Left lung (tissue), 10 donors: ENCODE measurements around the gene CENPF. TPM values are rescaled to one million over a fixed set of nuclear protein-coding genes. Genes with fewer than 3 reads are reported as not detected.
A peak's percentile ranks its signal among the peaks of the same experiment; 100 is the strongest.

Experiments used
- ATAC-seq: fragments of 200-7000 bp; cut with Tn5 transposase; one replicate; pipeline ENCODE4 v1.9.1; 2020; ENCODE audit warnings: moderate library complexity
- DNase-seq, 4 donors: peaks; one replicate each; pipeline ENCODE4 v3.0.0-alpha.2; 2013 to 2020
- H3K27ac ChIP-seq, 2 donors: fragments of 200-600 bp; sonication (generic) in 1 of 2; one replicate each; pipeline versions ENCODE4 v1.5.0 to v1.8.0; 2020 to 2021
- H3K27me3 ChIP-seq, 2 donors: fragments of 200-600 bp; sonication (generic) in 1 of 2; one replicate each; pipeline versions ENCODE4 v1.5.0 to v1.8.0; 2020 to 2021
- H3K36me3 ChIP-seq, 2 donors: fragments of 200-600 bp; sonication (generic) in 1 of 2; one replicate each; pipeline versions ENCODE4 v1.5.0 to v1.8.0; 2020 to 2021
- H3K4me1 ChIP-seq, 2 donors: fragments of 200-600 bp; one replicate each; pipeline ENCODE4 v1.8.0; 2021
- H3K4me3 ChIP-seq, 2 donors: fragments of 200-600 bp; sonication (generic) in 1 of 2; one replicate each; pipeline versions ENCODE4 v1.5.0 to v1.8.0; 2020 to 2021; ENCODE audit warnings: mild to moderate bottlenecking in 1 of 2
- H3K9me3 ChIP-seq, 2 donors: fragments of 200-600 bp; sonication (generic) in 1 of 2; one replicate each; pipeline versions ENCODE4 v1.5.0 to v1.8.0; 2020 to 2021
- intact Hi-C, 2 donors: fragments of 100-400 bp; cut with DNase I; formaldehyde crosslinking; loops; one replicate each; pipeline versions ENCODE4 v1.11.2 to v1.14.2; 2022
- polyA plus RNA-seq, 6 donors: library from polyadenylated mRNA; unstranded; fragments of 120-200 nt; gene quantifications; one replicate each; pipeline ENCODE4 v1.2.1, GENCODE V29; 2013; ENCODE audit not compliant: insufficient read length in 6 of 6
- total RNA-seq, 2 donors: library from RNA; stranded (reverse); fragmentation: NEBNext Ultra II Directional; extraction: Animal tissue kit (Norgen Biotek cat#: 25700); gene quantifications; one replicate each; pipeline ENCODE4 v1.2.1, GENCODE V29; 2021
- TF ChIP-seq, protein P1 (sequence below), 2 donors: fragments of 200-600 bp; sonication (generic) in 1 of 2; IDR thresholded peaks; one replicate each; pipeline versions ENCODE4 v1.5.0 to v1.8.0; 2021; ENCODE audit warnings: antibody characterized with exemption in 2 of 2
- donor health status: DM: no; HTN: yes; CAD: no.
- donor health status: DM: no; HTN: no; CAD: no.

CENPF gene
- total and polyA plus RNA-seq, 8 donors, result 3.4 to 157 (median 60.6) TPM

- ATAC-seq, result no peak
- H3K36me3 ChIP-seq, result no peaks in the 10 kb centered on the region
- no peaks in the 10 kb centered on the region for H3K4me1 ChIP-seq
- TF ChIP-seq, protein P1, sequence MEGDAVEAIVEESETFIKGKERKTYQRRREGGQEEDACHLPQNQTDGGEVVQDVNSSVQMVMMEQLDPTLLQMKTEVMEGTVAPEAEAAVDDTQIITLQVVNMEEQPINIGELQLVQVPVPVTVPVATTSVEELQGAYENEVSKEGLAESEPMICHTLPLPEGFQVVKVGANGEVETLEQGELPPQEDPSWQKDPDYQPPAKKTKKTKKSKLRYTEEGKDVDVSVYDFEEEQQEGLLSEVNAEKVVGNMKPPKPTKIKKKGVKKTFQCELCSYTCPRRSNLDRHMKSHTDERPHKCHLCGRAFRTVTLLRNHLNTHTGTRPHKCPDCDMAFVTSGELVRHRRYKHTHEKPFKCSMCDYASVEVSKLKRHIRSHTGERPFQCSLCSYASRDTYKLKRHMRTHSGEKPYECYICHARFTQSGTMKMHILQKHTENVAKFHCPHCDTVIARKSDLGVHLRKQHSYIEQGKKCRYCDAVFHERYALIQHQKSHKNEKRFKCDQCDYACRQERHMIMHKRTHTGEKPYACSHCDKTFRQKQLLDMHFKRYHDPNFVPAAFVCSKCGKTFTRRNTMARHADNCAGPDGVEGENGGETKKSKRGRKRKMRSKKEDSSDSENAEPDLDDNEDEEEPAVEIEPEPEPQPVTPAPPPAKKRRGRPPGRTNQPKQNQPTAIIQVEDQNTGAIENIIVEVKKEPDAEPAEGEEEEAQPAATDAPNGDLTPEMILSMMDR (IDR thresholded peaks at IDR 0.05), result no peak
- DNase-seq, result no peak
- H3K9me3 ChIP-seq, result no peaks in the 10 kb centered on the region
- H3K27me3 ChIP-seq, result no peaks in the 10 kb centered on the region
- no peak overlapping the region for H3K4me3 ChIP-seq
- H3K27ac ChIP-seq, result no peak overlapping the region
- intact Hi-C loops, result no loop called here
Measured at GRCh38 chr1:214566158-214567104, 36.6 kb upstream of the CENPF start.

- Histone ChIP-seq H3K36me3 (no peaks in the 10 kb centered on the region), H3K4me3 (no peak overlapping the region), H3K27me3 (no peaks in the 10 kb centered on the region), H3K27ac (no peak overlapping the region), H3K4me1 (no peaks in the 10 kb centered on the region), H3K9me3 (no peaks in the 10 kb centered on the region)
- intact Hi-C loops, result no loop called here
- DNase-seq (no peak), ATAC-seq (no peak)
- TF ChIP-seq, protein P1 (IDR thresholded peaks at IDR 0.05), result no peak
Measured at GRCh38 chr1:214567481-214567980, 35.5 kb upstream of the CENPF start.

DNA sequence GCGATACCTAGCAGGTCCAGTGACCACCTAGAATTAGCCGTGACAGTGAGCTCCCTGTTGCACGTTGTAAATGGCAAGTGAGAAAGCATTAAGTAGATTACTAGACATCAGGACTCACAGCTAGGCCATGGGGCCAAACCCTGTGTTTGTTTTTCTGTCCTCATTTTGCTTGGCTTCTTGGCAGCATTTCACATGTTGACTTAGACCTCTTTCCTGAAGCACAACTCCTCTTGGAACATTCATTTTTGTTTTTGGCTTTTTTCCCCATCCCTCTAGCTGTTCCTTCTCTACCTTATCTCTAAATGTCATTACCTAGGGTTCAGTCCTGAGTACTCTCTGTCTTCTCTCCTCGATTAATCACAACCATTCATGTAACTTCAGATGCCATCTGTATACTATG, 34.7 kb upstream of the CENPF start:
- Histone ChIP-seq H3K4me3 (no peak overlapping the region), H3K27ac (no peak overlapping the region), H3K27me3 (no peaks in the 10 kb centered on the region), H3K9me3 (no peaks in the 10 kb centered on the region), H3K36me3 (no peaks in the 10 kb centered on the region), H3K4me1 (no peaks in the 10 kb centered on the region)
- intact Hi-C loops, result no loop called here
- peak; percentile 65 for ATAC-seq
- TF ChIP-seq, protein P1 (IDR thresholded peaks at IDR 0.05), result no peak
- DNase-seq, result no peak

- intact Hi-C loops, result no loop called here
- Histone ChIP-seq H3K4me1 (no peaks in the 10 kb centered on the region), H3K4me3 (no peak overlapping the region), H3K36me3 (no peaks in the 10 kb centered on the region), H3K27me3 (no peaks in the 10 kb centered on the region), H3K27ac (no peak overlapping the region), H3K9me3 (no peaks in the 10 kb centered on the region)
- TF ChIP-seq, protein P1 (IDR thresholded peaks at IDR 0.05), result no peak
- DNase-seq (no peak), ATAC-seq (no peak)
Measured at GRCh38 chr1:214569357-214570004, 33.5 kb upstream of the CENPF start.

DNA sequence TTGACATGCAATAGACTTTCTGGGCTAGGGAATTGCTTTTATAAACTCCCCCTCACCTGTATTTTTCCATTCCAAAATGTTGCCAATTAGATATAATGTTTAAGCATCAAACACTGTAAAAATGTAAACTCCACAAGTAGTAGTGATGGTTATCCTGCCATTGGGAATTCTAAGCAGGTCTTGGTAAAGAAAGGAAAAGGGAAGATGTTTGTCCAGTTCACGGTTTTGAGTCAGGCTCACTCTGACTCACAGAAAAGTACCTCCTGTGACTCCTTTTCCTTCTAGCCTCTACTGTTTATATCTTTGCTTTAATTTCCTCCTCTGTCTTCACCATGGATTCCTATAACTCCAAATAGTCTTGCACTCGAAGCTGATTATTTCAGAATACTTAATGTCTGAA, 32.6 kb upstream of the CENPF start:
- intact Hi-C loops, result no loop called here

More for the DNA sequence above, 32.6 kb upstream of the CENPF start:
- no peaks in the 10 kb centered on the region for H3K36me3 ChIP-seq
- TF ChIP-seq, protein P1 (IDR thresholded peaks at IDR 0.05), result no peak
- ATAC-seq (no peak), DNase-seq (no peak)
- H3K4me3 ChIP-seq, result no peak overlapping the region
- H3K4me1 ChIP-seq, result no peaks in the 10 kb centered on the region
- H3K9me3 ChIP-seq, result peaks cover 0 to 3% of the 10 kb centered on the region in 2 donors
- no peaks in the 10 kb centered on the region for H3K27me3 ChIP-seq
- H3K27ac ChIP-seq, result no peak overlapping the region
